NT2/D1 (cell line): ENCODE results near the gene KCTD2.

Experiments
- SUZ12 ChIP-seq: IDR thresholded peaks from 2 replicates; pipeline ENCODE4 v1.6.1; 2011; ENCODE audit not compliant: insufficient read length, insufficient read depth; ENCODE audit errors: extremely low read depth
- YY1 ChIP-seq: IDR thresholded peaks from 2 replicates; pipeline ENCODE4 v1.6.1; 2011; ENCODE audit not compliant: insufficient read length, insufficient read depth
- ZNF274 ChIP-seq: IDR thresholded peaks from 2 replicates; pipeline ENCODE4 v1.6.1; 2011; ENCODE audit warnings: mild to moderate bottlenecking, low read depth, low read length

- no peak for TF ChIP-seq ZNF274
- no peak for TF ChIP-seq SUZ12
- no peak for TF ChIP-seq YY1
Observed at GRCh38 chr17:75091855-75092327, 44.9 kb downstream of the KCTD2 start.
